ENCODE results near the gene TRMT1.
"Not testable (repeated sequence)": the region's sequence is repeated elsewhere in the genome, so short reads cannot be mapped to it uniquely, and the experiment has no call there.

TRMT1 gene

DNA sequence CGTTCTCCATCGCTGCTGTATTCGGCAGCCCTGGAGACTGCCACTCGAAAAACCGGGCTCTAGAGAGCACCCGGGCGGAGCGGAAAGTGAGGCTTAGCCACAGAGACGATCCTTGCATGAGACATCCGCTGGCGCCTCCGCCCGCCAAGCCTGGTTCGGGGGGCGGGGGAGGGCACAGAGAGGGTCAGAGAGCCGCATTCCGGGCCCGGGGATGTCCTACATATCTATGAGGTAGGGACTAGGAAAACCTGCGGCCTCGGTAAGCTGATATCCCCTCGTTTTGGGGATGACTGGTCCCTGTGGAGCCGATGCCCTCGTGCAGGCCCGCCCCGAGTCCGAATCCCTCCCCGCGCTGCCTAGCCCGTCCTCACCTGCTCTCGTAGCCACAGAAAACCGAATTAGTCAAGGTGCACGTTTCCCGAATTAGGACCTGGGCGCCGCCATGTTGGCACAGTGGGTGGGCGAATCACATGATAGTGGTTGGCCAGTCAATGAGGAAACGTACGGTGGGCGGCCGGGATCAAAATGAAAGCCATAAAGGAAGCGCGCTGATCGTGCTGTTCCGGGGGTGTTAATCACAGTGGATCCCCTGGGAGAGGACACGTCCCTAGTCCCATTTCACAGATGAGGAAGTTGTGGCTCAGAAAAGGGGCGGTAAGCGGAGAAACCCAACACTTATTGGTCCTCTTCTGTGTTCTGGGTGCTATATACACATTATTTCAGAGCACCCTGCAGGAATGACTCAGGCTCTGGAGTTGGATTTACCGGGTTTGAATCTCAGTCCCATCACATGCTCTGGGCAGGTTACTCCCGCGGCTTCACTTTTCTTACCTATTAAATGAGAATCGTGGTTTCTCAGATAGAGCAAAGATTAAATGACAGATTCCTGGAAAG lies at the start of gene TRMT1:
Gene TRMT1, minus strand, starts transcription at position 459 of the 894 bp plus-strand sequence. Its CDS starts 341 bp downstream, at position 118.
- peak; percentile 90 for DNase-seq (ENCODE audit: low read depth)
- TF ChIP-seq CTCF (conservative IDR thresholded peaks at IDR 0.05; ENCODE audit: low read length): no peak
- H3K4me3 ChIP-seq (ENCODE audit: low read length): peak within 1 kb of the TSS; percentile 96

DNA sequence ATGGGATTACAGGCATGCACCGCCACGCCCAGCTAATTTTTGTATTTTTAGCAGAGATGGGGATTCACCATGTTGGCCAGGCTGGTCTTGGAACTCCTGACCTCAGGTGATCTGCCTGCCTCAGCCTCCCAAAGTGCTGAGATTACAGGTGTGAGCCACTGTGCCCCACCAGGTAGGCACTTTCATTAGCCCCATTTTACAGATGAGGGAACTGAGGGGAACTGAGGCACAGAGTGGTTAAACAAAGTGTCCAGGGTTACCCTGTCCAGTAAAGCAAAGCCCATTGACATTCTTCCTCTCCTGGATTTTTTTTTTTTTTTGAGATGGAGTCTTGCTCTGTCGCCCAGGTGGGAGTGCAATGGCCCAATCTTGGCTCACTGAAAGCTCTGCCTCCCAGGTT lies 49.6 kb upstream of the TRMT1 start:
- not testable (repeated sequence) for DNase-seq (ENCODE audit: low read depth)

GRCh38 chr19:13165162-13165997 lies 48.8 kb upstream of the TRMT1 start:
- no peak overlapping the region for H3K4me3 ChIP-seq (ENCODE audit: low read length)
- no peak for DNase-seq (ENCODE audit: low read depth)
- TF ChIP-seq CTCF (conservative IDR thresholded peaks at IDR 0.05; ENCODE audit: low read length): no peak

More for the DNA sequence above, 49.6 kb upstream of the TRMT1 start:
- not testable (repeated sequence) for H3K4me3 ChIP-seq (ENCODE audit: low read length)

GRCh38 chr19:13164343-13165161 lies 48.0 kb upstream of the TRMT1 start:
- peak; percentile 24 for DNase-seq (ENCODE audit: low read depth)
- H3K4me3 ChIP-seq (ENCODE audit: low read length): peak overlapping the region; percentile 17
- no peak for TF ChIP-seq CTCF (conservative IDR thresholded peaks at IDR 0.05; ENCODE audit: low read length)

DNA sequence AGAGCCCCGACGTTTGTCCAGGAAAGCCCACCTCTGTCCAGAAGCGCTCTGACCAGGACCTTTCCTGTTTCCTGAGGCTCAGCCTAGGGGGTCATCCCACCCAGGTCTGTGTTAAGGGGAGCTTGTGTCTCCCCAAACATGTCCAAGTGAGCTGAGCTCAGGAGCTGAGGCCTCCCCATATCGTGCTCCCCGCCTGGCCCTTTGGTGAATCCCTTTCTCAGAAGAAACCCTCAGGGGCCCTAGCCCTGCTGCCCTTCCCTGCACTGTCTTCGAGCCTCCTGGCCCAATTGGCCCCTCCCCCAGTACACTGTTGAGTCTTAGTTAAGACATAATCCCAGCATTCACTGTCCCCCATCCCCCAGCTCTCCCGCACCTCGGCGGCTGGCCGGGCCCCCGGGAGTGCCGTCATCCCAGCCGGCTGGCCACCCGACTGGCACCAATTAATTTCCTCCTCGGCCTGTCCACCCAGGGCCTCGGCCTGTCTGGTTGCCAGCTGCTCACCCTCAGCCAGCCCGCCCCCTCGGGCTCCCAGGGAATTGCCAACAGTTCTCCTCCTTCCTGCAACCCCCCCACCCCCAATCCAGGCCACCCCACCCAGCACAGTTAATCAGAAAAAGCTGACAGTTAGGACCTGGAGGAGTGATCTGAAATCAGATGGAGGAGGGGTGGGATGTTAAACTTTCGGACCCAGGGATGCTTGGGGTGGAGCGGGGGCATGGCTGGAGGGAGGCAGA lies 47.2 kb upstream of the TRMT1 start:
- peak; percentile 91 for DNase-seq (ENCODE audit: low read depth)
- TF ChIP-seq CTCF (conservative IDR thresholded peaks at IDR 0.05; ENCODE audit: low read length): no peak
- H3K4me3 ChIP-seq (ENCODE audit: low read length): peak overlapping the region; percentile 45

DNA sequence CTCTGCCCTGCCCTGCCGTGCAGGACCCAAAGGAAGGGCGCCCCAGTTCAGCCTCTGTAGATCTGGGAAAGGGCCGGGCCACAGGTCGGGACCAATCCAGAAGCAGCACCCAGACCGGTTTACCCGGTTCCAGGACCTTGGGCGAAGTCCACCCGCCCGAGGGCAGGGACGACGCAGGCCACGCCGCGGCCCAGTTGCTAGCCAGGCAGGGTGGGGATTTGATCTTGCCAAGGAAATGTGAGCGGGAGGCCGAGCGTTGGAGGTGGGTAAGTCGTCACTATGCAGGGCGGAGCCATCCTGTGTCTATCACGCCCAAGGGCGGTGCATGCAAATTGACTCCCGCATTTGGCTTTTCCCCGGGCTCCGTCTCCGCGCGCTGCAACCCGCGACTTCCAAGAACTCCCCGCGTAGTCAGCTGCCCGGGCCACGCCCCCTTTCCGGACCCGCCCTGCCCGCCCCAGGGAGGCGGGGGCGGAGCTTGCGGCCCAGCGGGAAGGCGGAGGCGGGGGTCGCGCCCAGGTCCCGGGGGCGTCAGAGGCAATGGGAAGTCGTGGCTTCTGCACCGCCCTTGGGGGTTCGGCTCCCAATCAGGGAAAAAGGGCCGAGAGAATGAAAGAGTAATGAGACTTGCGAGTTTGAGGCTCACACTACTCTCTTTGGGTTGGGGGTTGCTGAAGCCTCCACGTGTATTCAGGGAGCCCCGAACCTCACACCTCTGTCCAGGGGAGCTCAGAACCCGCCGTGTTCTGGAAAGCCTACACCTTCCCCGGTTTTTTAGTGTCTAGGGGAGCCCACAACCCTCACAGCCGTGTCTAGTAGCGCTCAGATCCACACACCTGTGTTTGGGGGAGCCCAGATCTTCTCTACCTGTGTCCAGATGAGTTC lies 46.4 kb upstream of the TRMT1 start:
- DNase-seq (ENCODE audit: low read depth): peak; percentile 98
- H3K4me3 ChIP-seq (ENCODE audit: low read length): peak overlapping the region; percentile 47
- no peak for TF ChIP-seq CTCF (conservative IDR thresholded peaks at IDR 0.05; ENCODE audit: low read length)
